CD4-positive, alpha-beta T cell treated with Interleukin-15 for 1 hour (primary cell): Measurements from ENCODE around the gene ECM2.

Source experiments
- DNase-seq: peaks from one replicate; pipeline ENCODE4 v3.0.0-alpha.2; 2020

Gene ECM2

DNA sequence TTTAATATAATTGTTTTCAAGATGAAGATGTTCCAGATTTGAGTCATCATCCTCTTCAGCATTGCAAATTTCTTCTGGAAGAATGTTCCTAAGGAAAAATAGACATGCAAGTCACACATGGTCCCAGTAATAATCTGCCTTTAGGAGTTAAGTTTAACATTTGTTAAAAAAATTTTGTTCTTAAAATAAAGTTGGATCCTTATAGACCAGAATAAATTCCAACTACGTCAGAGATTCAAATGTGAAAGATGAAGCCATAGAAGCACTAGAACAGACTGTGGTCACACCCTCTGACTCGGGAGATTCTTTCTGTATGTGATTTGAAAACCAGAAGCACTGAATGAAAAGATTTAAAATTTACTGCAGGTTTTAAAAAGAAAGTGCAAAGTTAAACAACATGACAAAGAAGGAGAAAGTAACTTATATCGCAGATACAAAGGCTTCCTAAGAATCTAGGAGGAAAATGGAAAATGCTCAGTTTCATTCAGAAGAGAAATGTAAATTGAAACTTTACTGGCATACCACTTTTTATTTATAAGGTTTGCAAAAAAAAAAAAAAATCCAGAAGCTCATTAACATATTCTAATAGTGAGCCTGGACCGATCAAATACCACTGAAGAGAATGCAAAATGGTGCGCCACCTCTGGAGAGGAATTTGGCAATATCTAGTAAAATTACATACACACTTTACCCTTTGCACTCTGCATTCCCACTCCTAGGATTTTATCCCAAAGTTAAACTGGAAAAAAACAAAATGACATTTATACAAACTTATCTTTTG, 39.2 kb downstream of the ECM2 start:
- no peak for DNase-seq

DNA sequence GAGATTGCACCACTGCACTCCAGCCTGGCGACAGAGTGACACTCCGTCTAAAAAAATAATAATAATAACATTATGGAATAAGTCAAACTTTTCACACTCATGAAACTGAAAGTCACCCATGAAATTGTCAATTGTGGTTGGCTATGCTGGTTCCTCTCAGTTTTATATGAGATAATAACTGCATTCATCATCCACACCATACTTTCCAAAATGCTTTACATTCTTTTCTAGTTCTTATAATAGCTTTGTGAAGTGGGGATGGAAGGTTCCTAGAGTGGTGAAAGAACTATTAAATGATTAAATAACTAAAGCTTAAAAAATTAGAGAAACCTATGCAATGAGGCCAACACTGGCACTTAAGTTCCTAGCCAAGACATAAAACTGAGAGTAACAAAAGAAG, 40.9 kb downstream of the ECM2 start:
- DNase-seq: no peak

DNA sequence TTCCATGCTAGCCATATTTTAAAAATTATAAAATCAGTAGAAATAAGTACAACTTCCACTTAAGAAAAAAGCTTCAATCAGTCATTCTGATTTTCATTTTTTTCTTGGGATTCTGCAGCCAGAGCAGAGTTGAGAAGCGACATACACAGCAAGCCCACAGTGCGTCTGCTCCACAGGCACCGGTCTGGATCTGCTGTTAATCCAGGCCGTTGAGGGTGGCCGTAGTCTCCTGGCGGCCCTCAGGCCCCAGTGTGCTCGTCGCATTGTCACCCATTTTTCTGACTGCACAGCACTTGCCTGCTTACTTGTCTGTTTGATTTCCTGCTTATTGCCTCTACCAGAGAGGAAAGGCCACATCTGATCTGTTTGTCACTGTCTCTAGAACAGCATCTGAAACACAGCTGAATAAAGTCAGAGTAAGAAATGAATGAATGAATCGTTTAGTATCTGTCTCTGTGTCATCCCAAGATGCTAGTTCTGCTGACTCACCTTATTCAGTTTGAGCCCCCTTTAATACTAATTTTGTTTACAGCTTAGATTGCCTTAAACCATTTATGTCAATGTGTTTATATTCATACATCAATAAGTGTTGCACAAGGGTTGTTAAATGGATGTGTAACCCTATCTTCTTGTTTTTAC, 41.9 kb downstream of the ECM2 start:
- no peak for DNase-seq

DNA sequence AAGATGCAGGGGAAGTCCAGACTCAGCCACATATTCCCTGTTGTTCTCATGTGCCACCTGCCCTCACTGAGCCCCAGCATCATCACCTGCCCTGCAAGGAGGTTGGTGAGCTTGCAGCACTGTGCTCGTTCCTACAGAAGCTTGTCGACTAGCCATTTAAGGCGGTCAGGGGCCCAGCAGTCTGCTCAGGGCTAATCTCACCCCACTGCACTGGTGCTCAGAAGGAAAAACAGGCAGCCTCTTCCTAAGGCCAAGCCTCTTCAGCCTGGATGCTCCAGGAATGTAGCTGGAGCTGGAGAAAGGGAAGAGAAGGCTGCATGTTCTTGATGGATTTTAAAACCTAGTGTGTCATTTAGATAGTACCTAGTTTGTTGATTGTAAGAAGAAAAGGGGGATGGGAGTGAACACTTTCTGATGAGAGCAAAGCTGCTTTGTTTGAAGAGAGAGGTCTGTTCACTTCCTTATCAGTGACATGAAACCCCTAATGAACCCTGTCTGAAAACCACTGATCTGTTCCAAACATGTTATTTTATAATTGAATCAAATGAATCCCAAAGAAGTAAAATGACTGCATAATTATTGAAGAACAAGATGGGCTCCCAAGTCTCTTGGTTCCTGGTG, 42.9 kb downstream of the ECM2 start:
- no peak for DNase-seq

DNA sequence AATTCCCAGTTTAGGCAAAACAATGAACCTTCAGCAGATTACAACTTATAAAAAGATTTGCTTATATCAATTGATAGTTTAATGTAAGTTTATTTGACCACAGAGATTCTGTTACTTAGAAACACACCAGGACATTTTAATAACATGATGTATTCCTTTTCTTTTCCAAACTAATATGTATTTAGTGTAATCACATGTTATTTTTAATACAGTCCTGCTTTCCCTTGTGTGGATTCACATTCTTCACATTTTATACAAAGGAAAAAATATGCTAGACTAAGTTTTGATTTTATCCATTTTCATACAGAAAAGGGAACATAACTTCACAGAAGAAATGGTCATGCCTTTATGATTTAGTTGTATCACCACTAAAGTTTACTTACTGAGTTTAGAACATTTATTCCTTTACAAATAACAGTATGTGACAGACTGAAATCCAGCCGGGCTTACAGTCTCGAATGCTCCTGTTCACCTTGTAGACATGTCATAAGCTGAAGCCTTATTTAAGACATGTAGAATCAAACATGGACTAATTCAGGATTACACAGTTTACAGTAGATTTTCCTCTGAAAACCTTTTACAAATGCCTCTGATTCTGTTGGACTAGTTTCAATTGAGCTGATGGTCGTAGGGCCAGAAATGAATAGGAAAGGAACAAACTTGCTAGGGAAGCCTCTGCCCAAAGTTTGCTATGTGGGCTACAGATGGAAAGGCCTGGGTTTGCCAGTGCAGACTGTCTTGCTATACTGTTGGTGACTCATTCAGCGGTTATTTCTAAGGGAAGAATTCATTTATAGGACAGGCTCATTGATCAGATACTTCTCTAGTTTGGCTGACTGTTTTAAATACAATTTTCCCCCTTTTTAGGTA, 46.9 kb downstream of the ECM2 start:
- DNase-seq: no peak

DNA sequence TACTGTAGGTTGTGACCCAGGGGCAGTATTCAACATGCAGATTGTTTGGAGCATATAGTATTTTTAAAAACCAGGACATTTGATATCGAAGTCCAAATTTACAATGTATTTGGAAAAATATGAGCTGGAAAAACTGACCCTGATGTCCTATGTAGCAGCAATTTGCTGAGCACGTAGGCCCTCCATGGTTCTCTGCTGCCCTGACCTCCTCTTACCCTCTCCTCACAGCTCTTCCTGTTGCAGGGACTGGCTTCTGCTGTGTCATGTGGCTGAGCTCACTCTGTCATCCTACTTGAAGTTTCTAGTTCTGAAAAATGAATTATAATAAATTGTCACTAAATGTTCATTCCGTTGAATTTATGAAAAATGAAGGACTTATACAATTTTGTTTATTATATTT, 49.4 kb downstream of the ECM2 start:
- DNase-seq: no peak

DNA sequence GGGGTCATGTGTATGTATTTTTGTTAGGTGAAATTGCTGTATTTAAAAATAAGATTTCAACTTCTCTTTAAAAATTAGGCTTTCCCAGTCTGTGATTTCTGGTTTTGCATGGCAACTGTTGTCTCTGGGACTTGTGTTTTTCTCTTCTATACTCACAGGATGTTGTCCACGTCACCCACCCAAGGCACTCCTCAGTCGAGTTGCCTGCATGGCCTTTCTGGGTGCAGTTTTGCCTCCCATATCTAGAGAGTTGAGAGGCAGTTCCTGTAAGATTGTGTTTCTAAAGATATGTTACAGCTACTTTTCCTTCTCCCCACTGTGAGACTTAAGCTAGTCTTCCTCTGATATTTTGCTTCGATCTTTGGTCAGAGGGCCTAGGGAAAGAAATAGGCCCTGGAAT, 51.2 kb downstream of the ECM2 start:
- no peak for DNase-seq

DNA sequence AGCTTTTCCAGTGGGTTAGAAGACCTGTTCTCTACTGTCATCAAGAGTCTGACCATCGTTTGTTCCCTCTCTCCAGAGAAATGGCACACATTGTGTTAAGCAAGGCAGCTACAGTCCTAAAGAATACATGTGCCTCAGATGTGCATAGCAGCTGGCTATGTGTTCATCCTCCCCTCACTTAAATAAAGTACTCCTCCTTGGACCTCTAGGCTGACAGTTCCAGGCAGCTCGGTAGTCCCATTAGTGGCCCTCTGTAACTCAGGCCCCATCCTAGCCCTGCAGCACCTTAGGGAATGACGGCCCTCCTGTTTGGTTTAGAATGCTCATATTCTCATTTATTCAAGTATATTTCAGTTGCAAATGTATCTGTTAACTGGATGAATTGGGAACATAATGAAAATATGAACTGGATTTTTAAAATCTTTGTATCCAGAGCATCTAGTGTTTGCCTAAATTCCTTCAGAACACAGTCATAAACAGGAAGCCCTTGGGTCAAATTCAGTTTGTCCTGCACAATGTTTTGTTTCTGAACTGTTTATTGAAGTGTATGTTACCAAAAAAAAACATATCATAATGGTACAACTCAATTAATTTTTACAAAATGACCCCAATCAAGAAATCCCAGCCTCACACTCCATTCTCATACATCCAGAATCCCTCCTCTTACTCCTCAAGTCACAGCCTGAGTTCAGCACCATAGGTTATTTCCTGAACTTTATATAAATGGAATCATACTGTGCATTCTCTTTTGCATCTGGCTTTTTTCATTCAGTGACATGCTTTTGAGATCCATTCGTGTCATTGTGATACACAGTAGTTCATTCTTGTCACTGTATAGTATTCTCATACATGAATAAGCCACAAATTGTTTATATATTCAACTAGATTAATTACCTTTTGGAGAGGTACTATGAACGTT, 51.9 kb downstream of the ECM2 start:
- DNase-seq: no peak

DNA sequence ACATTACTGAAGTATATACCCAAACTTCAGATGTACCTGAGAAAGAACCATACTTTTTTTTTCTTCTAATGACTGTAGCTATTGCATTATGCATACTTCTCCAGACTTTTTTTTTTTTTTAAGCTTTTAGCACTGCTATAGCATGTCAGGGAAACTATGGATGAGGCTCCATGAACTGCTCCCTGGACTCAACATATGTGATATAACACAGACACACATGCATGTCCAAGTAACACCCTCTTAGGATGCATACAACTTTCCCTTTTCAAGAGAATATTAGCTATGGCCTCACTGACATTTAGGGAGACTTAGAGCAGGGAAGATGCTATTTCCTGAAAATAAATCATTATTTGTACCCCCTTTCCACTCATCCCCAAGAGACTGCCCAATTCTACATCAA, 53.0 kb downstream of the ECM2 start:
- DNase-seq: no peak

DNA sequence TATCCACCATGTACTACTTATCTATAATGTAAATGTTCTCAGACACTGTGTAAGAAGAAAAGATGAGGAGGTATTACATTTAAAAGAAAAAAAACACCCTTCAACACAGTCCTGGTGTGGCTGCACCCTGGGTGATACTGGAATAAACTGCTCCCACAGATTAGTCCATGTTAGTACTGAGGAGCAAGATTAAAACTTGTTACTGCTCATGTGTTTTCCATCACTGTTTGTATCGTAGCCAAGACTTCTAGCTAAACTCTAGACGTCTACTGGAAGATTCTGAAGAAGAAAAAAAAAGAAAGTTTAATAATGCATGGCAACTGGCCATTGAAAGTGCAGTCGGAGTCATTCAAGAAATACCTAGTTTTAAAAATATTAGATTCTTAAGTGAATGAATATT, 53.5 kb downstream of the ECM2 start, which contains the start of gene ASPN:
ASPN (minus strand) TSS at position 178 of the 400 bp plus-strand sequence.
- DNase-seq: no peak

DNA sequence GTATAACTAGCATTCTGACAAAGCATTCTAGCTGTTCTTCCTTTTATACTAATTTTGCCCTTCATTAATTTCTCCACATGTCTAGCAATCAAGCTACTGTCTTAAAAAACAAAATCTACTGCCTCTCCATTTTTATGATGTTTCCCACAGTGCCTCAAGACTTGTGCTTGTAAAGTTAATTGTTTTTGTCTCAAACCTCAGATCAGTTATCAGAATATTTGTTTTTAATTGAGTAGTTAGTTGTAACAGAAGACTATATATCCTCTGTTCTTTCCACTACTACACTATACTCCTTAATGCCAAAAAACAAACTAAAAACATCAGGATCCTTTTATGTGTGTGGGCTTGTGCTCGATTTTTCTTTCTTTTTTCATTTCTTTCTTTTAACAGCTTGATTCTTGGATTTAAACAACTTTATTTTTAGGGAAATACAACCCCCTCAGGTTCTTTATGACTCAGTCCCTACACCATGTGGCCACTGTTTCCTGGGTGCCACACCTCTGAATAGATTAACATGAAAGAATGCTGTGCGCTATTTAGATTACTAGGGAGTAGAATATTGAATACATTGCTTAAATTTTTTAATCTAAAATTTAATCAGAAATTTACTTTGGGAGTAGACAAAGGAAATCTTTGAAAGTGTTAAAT, 54.7 kb downstream of the ECM2 start:
- no peak for DNase-seq

DNA sequence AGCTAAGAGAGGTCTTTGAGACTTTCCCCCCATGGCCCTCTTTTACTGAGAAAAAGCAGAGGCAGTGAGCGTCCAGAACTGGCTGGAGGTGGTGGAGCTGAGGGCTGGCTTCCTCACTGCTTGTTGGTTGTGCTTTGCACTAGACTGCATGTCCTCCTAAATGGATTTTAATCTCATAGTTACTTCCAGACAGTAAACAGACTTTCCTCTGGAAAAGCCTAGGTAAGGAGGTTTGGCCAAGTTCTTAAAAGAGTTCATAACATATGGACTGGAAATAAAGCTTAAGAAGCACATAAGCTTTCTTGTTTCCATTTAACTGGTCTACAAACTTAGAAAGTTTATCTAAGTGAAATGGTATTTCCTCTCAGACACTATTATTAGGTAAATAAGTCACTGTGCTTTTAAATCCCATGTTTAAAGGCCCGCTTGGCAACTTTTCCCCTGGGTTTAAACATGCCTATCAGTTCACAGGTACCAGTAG, 55.5 kb downstream of the ECM2 start:
- DNase-seq: no peak

DNA sequence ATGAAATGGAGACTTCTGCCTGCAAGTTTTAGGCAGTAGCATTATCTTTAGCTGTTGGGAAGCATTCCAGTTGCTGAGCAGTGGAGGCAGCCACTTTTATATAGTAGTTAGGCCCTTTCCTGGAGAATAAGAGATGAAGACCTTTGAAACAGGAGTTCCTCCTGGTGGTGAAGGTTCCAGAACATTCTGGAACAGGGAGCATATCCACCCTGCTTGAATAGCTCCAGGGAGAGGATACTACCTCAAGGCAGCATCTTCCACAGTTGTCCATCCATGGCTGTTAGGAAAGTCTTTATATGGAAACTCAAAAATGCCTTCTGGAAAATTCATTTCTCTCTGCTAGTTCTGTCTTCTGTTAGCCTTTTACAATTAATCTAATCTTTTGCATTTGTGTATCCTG, 56.4 kb downstream of the ECM2 start:
- no peak for DNase-seq

DNA sequence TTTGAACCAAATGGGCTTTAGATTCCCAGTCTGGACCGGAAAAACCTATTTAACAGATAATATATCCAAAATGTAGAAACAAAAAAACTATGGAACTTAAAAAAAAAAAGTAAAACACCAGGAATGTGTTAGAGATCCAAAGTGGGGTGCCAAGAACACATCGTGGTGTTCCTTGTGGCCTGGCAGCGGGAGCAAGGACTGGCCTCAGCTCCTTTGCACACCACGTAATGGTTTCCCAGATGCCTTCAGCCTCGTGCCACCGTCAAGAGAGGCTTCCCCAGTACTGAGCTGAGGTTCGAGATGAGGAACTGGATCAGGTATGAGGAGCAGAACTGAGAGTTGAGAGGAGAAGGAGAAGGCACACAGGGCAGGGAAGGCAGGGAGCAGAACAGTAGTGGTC, 57.0 kb downstream of the ECM2 start:
- DNase-seq: no peak

DNA sequence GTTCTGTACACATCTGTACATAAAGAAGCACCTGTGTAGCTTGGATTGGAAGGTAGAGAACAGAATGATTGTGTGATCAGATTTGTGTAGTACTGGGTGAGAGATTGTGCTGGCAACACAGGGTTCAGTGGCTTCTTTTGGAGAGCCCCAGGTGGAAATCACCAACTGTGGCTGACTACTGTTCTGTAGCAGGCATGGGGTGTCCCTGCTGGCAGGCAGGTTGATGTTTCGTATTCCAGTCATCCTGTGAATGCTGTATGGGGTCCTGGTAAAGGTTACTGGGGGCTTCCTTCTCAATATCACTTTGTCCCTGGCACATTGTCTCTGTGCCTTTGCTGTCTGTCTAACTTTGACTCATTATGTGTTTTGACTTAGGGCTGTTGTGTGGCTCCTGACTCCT, 58.8 kb downstream of the ECM2 start:
- no peak for DNase-seq

DNA sequence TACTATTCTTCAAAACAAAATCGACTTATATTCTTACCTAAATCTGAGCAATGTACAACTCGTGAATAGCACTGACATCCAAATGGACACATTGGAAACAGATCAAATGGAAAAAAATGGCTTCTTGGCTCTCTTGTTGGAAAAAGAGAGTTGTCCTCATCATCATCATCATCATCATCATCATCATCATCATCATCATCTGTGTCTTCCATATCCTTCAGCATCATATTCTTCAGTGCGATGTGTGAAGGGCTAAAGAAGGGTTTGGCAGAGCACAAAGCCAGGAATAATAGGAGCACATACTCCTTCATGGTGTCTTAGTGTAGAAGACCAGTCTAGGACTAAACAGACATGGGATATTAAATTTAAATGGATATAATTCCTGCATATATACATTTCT, 61.2 kb downstream of the ECM2 start:
- no peak for DNase-seq

DNA sequence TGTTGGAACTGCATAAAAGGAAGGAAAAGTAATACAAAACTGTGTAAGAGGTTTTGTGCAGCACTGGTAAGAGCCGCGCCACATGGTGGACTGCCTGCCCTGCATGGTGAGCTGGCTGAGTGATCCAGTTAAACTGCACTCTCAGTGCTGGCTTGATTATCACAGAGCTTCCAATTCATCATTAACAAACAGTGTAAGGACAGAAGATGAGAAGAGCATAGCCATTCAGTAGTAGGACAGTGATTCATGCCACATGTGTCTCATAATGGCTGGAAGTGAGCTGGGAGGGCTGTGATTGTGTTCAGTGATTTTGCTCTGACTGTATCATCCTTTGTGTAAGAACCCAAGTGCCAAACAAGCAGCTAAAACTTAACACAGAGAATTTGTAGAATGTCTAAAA, 67.6 kb downstream of the ECM2 start:
- DNase-seq: no peak

DNA sequence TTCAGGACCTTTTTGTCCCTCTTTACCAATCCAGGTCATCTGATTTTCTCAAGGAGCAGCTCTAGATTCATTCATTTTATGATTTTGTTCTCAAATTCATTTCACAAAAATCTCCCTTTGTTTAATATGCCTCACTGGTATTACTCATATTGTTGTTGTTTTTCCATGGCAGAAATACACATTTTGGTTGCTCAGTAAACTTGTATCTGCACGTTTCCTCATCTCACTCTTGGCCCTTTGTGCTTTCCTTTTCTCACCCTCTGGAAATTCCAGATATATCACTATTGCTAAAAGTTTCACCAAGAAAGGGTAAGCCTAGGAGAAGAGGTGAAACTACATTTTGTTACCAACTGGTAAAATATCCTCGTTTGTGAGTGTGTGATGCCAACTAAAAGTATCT, 68.3 kb downstream of the ECM2 start:
- DNase-seq: no peak

DNA sequence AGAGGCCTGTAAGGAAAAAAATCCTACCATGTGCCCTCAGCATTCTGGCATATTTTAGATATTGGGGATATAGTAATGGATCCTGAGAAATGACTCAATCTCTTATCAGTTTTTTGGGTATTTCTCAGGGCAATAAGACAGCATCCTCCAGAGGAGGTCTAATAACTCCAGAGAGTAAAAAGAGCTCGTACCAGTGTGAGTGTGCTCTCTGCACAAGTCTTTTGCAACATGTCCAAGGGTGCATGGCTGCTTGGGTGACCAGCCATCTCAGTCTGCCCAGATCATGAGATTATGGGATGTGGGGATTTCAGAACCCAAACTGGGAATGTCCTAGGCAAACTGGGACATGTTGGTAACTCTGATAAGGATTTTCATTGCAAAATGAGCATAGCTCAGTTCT, 68.7 kb downstream of the ECM2 start:
- DNase-seq: no peak

DNA sequence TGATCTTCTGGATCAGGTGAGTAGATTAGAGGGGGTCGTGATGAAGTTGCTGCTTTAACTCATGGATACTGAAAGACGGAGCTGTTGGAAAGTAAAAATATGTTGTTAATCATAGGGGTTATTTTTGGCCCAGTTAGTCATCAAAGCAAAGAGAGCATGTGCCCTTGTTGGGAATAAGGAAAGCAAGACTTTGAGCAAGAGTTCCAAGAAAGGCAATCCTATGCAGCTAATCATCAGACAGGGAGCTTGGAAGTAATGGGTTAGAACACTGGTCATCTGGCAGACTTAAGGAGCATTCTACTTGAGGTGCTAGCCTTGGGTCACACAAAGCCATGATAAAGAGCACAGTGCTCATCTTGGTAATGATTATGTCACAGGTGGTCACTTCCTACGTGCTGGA, 71.8 kb downstream of the ECM2 start:
- no peak for DNase-seq

DNA sequence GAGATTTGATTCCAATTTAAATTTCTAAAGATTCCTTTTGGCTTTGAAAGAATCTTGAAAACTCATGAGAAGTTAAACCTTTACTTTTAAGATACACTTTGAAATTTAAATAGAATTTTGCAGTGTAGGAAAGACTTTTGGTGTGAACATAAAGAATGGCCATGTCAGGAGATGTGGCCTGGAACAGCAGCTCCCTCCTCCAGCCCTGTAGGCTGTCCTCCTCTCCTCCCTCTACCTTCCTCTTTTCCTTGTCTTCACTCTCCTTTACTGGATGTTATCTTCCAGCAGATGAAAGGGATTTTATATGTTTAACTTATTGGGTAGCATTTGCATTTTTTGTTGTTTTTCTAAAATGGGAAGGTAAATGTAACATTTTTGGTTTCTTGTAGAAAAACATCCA, 72.4 kb downstream of the ECM2 start:
- DNase-seq: no peak

DNA sequence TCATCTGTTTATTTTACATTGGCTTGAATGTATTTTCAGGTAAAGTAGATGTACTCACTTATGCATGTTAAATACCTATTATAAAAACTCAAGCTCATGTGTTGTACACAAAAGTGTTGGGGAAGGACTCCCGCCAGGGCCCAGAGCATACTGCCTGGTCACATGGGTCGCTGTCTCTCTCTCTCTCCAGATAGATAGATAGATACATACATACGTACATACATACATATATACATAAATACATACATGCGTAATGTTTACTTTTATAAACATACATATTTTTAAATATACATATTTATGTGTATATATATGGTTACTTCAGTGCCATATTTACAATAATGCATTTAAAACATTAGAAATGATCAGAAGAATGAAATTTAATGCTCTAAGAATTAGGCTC, 78.2 kb downstream of the ECM2 start:
- DNase-seq: no peak
